Colonic mucosa (tissue), 4 donors: ENCODE measurements around the gene PLCXD3. TPM values are rescaled to one million over a fixed set of nuclear protein-coding genes. Genes with fewer than 3 reads are reported as not detected.

ENCODE experiments used
- DNase-seq: peaks from one replicate; pipeline ENCODE4 v3.0.0-alpha.2; 2020
- H3K27ac ChIP-seq: fragments of 200-600 bp; one replicate; pipeline ENCODE4 v1.8.0; 2021
- H3K27me3 ChIP-seq: fragments of 200-600 bp; one replicate; pipeline ENCODE4 v1.8.0; 2021
- H3K36me3 ChIP-seq: fragments of 200-600 bp; one replicate; pipeline ENCODE4 v1.8.0; 2021
- H3K4me1 ChIP-seq: fragments of 200-600 bp; one replicate; pipeline ENCODE4 v1.8.0; 2021; ENCODE audit warnings: mild to moderate bottlenecking
- H3K4me3 ChIP-seq: fragments of 200-600 bp; one replicate; pipeline ENCODE4 v1.8.0; 2021
- H3K9ac ChIP-seq, 2 donors: one replicate each; pipeline ENCODE4 v1.7.0; 2013; ENCODE audit warnings: control low read depth in 2 of 2, low read depth in 2 of 2, low read length in 2 of 2
- H3K9me3 ChIP-seq: fragments of 200-600 bp; one replicate; pipeline ENCODE4 v1.8.0; 2021
- CTCF ChIP-seq: fragments of 200-600 bp; IDR thresholded peaks from one replicate; pipeline ENCODE4 v1.8.0; 2022; ENCODE audit warnings: antibody characterized with exemption, mild to moderate bottlenecking
- intact Hi-C: fragments of 100-400 bp; cut with DNase I; formaldehyde crosslinking; loops from one replicate; pipeline ENCODE4 v1.14.1; 2022
- total RNA-seq, 2 donors: library from RNA; stranded (reverse); fragmentation: NEBNext Ultra II Directional in 1 of 2; extraction: Animal tissue kit (Norgen Biotek cat#: 25700) in 1 of 2; gene quantifications; one replicate each; pipeline ENCODE4 v1.2.1, GENCODE V29; 2021
- donor health status: healthy.
- donor health status: DM: no; HTN: no; CAD: no.
- donor health status: DM: no; HTN: no; CAD: no.

The PLCXD3 gene
- total RNA-seq, 2 donors from 2014 or later: 0.47 to 0.80 TPM

DNA sequence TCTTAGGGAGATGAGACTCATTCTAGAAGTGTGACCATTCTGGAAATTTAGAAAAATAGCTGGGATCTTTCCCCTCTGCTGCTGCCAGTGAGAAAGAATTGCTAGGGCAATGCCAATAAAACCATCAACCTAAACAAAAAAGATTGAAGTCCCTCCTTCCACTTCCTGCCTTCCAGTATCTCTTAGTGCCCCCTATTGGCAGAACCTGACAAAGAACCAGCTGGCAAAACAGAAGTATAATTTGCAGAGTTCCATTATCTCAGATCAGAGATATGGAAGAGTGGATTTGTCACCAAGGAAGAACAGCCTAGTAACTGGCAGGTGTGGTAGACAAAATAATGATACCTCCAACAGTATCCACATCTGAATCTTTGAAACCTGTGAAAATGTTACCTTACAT is 13.8 kb upstream of the PLCXD3 start:
- DNase-seq: no peak

GRCh38 chr5:41522193-41522786 is 11.9 kb upstream of the PLCXD3 start:
- DNase-seq: no peak
- Histone ChIP-seq H3K4me3 (no peak overlapping the region), H3K27me3 (no peaks in the 10 kb centered on the region), H3K27ac (no peak overlapping the region), H3K9ac (no peak overlapping the region), H3K9me3 (no peaks in the 10 kb centered on the region), H3K4me1 (no peaks in the 10 kb centered on the region), H3K36me3 (no peaks in the 10 kb centered on the region)
- no peak for TF ChIP-seq CTCF
- intact Hi-C loops: loop anchor here (5.0 kb wide), 1 partner anchor 620 kb away; no protein-coding TSS in a partner anchor

More for the DNA sequence above, 13.8 kb upstream of the PLCXD3 start:
- Histone ChIP-seq H3K36me3 (no peaks in the 10 kb centered on the region), H3K9me3 (no peaks in the 10 kb centered on the region), H3K27me3 (no peaks in the 10 kb centered on the region), H3K4me1 (no peaks in the 10 kb centered on the region), H3K4me3 (no peak overlapping the region), H3K27ac (no peak overlapping the region), H3K9ac (no peak overlapping the region)
- no peak for TF ChIP-seq CTCF
- intact Hi-C loops: loop anchor here (5.0 kb wide), 1 partner anchor 622 kb away; no protein-coding TSS in a partner anchor

DNA sequence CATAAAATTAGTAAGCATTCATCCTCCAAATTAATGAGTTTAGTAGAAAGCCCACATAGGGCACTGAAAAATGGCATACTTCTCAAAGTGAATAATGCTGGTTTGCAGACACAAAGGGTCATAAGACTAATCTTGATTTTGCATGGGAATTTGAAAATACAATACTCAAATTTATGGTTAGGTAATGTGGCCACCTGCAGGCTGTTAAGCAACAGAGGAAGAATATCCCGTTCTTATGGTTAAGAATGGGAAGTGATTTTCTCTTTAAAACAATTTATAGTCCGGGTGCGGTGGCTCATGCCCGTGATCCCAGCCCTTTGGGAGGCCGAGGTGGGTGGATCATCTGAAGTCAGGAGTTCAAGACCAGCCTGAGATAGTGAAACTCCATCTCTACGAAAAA is 9.4 kb upstream of the PLCXD3 start:
- no peak for TF ChIP-seq CTCF
- Histone ChIP-seq H3K9me3 (no peaks in the 10 kb centered on the region), H3K4me3 (no peak overlapping the region), H3K9ac (no peak overlapping the region), H3K27me3 (no peaks in the 10 kb centered on the region), H3K4me1 (no peaks in the 10 kb centered on the region), H3K27ac (no peak overlapping the region), H3K36me3 (no peaks in the 10 kb centered on the region)
- no peak for DNase-seq
- intact Hi-C loops: loop anchor here (5.0 kb wide), 1 partner anchor 618 kb away; no protein-coding TSS in a partner anchor

DNA sequence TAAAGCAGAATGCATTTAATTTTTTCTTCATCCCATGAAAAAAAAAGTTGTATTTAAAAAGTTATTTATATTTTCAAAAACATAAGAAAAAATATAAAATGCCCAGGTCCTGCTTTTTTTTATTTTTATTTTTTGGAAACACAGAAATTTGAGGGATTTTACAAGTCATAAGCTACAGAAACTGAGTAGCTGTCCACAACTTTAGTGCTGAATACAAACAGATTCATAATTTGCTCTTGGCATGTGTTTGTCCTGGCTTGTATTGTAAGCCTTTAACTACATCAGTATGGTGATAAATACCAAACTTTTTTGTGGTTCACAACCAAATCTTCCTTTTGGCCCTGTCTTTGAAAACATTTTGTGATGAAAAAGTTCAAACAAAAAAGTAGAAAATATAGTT is 7.5 kb upstream of the PLCXD3 start:
- Histone ChIP-seq H3K9me3 (no peaks in the 10 kb centered on the region), H3K9ac (no peak overlapping the region), H3K27ac (no peak overlapping the region), H3K4me3 (no peak overlapping the region), H3K4me1 (no peaks in the 10 kb centered on the region), H3K27me3 (no peaks in the 10 kb centered on the region), H3K36me3 (no peaks in the 10 kb centered on the region)
- intact Hi-C loops: no loop called here
- no peak for DNase-seq
- TF ChIP-seq CTCF: no peak

GRCh38 chr5:41511241-41511640 is 840 bp upstream of the PLCXD3 start:
- Histone ChIP-seq H3K9ac (no peak overlapping the region), H3K27me3 (peaks cover 6% of the 10 kb centered on the region), H3K27ac (no peak overlapping the region), H3K36me3 (no peaks in the 10 kb centered on the region), H3K4me3 (no peak overlapping the region), H3K9me3 (no peaks in the 10 kb centered on the region), H3K4me1 (no peaks in the 10 kb centered on the region)
- no peak for TF ChIP-seq CTCF
- no peak for DNase-seq
- intact Hi-C loops: no loop called here
